GM12865 (cell line): Measurements from ENCODE around the gene LZTR1.

Source experiments
- DNase-seq: peaks from one replicate; pipeline ENCODE4 v3.0.0; 2010; ENCODE audit warnings: low read depth
- H3K4me3 ChIP-seq: 2 replicates; pipeline ENCODE4 v1.5.1; 2011; ENCODE audit warnings: mild to moderate bottlenecking, low read depth, low read length, control low read depth
- TF ChIP-seq, protein P1 (sequence below): IDR thresholded peaks from 2 replicates; pipeline ENCODE4 v1.5.1; 2011; ENCODE audit warnings: low read length, control low read depth, low read depth, inconsistent platforms; ENCODE audit not compliant: insufficient read depth; ENCODE audit errors: missing control alignments

The LZTR1 gene

DNA sequence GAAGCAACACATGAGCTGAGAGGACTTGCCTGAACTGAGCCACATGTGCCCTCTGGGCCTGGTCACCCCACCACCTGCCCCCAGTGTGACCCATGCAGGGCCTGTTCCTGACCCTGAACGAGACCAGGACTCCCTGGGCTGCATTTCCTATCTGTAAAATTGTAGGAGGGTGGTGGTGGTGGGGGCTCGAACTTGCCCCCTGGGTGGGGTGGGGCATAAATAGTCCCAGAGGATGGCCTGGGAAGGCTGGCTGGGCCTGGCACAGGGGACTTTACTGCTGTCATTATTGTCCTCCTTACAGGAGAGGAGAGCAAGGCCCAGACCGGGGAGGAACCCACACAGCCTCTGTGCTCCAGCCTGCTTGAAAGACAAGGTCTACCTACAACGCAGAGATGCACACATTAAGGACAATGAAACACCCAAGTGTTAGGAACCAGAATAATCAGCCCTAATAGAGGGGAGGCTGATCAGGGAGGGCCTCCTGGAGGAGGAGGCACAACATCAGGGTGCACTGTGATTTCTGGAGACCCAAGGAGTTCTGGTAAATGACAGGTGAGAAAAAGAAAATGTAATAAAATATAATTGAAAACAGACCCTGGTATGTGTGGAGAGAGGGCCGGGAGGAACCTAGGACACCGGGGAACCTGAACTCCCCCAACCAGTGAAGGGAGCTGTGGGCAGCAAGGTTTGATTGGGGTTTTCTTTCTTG is 17.9 kb upstream of the LZTR1 start:
- H3K4me3 ChIP-seq = no peak overlapping the region
- TF ChIP-seq, protein P1, sequence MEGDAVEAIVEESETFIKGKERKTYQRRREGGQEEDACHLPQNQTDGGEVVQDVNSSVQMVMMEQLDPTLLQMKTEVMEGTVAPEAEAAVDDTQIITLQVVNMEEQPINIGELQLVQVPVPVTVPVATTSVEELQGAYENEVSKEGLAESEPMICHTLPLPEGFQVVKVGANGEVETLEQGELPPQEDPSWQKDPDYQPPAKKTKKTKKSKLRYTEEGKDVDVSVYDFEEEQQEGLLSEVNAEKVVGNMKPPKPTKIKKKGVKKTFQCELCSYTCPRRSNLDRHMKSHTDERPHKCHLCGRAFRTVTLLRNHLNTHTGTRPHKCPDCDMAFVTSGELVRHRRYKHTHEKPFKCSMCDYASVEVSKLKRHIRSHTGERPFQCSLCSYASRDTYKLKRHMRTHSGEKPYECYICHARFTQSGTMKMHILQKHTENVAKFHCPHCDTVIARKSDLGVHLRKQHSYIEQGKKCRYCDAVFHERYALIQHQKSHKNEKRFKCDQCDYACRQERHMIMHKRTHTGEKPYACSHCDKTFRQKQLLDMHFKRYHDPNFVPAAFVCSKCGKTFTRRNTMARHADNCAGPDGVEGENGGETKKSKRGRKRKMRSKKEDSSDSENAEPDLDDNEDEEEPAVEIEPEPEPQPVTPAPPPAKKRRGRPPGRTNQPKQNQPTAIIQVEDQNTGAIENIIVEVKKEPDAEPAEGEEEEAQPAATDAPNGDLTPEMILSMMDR = no peak
- DNase-seq = no peak

DNA sequence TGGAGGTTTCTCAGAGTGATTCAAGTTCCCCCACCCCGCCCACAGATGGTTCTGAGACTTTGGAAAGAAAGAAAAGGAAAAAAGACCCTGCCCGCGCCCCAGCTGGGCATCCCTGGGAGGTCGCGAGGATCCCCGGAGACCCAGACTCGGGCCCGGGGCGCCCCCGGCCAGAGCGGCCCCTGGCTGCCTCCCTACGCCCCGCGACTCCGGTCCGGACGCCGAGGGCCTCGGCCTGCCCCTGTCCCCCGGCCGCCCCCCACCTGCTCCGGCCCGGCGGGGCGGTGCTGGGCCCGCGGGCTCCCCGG is 17.3 kb upstream of the LZTR1 start:
- no peak overlapping the region for H3K4me3 ChIP-seq
- no peak for DNase-seq
- TF ChIP-seq, protein P1 = no peak

DNA sequence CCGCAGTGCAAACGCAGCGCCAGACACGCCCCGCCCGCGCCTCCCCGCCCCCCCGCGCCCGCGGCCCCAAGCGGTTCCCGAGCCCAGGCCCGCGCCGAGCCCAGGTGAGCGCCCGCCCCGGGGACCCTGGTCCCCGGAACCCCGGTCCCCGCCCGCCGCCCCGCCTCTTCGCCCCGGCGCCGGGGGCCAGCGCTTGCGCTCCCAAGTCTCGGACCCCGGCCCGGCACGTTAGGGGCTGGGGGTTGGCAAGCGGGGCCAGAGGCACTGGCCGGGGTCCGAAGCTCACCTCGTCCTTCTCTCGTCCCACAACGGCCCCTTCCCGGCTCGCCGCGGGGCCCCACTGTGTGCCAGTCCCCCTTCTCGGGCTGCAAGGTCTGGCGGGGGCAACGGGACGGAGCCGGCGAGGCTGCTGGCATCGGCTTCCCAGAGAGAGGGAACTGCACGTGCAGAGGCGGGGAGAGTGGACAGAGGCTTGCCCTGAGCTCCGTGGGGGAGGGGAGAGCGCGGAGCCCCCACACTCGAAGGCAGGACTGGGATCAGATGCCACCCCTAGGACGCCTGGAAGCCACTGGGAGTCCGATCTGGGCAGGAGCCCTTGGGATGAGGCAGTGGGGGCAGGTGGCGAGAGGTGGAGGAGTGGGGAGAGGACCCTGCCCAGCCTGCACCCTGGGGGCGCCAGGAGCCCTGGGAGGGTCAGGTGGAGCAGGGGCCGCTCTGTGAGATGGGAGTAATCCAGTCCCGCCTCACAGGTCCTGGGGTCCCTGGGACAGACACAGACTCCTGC is 16.8 kb upstream of the LZTR1 start:
- TF ChIP-seq, protein P1 = no peak
- no peak for DNase-seq
- H3K4me3 ChIP-seq = no peak overlapping the region

DNA sequence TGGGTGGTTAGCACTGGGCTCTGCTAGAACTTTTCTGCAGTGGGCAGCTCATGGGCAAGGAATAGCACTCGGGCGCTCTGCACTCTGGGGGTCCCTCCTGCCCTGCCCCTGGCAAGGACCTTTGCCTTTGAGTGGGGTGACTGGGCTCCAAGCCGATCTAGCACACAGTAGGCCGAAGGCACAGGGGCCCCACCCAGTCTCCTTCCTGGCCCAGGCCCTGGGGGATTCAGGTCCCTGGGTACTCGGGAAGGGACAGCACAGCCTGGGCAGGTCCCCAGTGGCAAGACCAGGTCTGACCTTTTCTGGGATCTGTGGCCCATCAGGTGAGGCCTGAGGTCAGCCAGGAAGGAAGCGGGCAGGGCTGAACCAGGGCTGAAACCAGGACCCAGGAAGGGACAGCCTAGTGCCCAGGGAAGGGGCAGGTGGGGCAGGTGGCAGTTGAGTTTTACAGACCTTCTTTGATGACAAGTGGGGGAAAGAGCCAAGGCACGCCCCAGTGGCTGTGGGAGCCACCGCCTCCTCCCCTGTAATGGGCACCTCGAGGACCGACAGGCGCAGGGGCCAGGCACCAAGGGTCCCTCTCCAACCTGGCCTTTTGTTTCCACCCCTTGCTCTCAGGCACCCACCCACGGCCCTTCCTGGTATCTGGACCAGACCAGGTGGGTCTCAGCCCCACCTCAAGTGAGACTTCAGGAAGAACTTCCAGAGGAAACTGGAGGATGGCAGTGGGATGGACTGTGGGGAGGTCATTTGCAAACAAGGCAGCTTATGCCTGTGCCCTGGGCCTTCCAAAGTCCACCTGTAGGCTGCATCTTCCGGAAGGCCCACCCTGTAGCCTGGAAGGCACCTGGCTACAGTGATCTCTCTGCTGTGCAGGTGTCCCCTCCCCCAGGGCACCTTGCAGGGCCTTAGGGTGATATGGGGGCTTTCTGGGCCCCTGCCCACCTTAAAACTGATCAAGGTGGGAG is 15.9 kb upstream of the LZTR1 start:
- no peak overlapping the region for H3K4me3 ChIP-seq
- TF ChIP-seq, protein P1 = no peak
- no peak for DNase-seq

DNA sequence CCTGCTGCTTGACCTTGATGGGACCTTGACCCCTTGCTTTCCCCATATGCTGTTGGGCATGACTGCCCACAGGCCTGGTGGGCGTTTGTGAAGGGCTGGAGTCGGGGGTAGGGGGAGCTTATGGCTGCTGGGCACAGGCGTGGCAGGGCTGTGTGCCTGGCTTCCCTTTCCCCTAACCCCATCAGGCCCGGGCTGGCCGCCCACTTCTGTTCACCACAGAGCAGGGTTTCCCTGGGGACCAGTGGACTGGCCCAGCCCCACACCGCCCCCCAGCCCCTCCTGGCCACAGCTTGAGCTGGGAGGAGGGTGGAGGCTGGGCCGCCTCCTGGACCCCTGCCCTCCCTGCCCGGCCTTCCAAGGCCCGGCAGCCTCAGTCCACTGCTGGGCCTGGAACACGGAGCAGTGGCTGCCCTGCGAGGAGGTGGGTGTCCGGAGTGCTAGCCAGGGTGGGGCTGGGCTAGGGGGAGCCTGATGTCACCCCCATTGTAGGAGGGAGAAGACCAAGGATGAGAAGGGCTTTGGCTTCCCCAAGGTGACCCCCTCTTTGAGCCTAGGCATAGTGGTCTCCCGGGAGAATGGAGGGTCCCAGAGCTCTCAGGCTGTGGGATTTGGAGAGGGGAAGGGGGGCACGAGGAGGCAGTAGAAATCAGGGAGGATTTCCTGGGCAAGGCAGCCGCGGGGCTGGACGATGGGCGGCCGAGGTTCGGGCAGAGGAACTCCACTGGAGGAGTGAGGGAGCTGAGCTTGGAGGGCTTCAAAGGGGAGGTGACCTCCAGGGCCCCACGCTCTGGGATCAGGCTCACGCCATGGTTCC is 15.0 kb upstream of the LZTR1 start, which contains the start of gene AIFM3:
Gene AIFM3, plus strand, starts transcription at position 373 of the 814 bp plus-strand sequence. CDS start 690 bp downstream, outside the sequence.
- no peak within 1 kb of the TSS for H3K4me3 ChIP-seq
- DNase-seq = no peak
- TF ChIP-seq, protein P1 = no peak

DNA sequence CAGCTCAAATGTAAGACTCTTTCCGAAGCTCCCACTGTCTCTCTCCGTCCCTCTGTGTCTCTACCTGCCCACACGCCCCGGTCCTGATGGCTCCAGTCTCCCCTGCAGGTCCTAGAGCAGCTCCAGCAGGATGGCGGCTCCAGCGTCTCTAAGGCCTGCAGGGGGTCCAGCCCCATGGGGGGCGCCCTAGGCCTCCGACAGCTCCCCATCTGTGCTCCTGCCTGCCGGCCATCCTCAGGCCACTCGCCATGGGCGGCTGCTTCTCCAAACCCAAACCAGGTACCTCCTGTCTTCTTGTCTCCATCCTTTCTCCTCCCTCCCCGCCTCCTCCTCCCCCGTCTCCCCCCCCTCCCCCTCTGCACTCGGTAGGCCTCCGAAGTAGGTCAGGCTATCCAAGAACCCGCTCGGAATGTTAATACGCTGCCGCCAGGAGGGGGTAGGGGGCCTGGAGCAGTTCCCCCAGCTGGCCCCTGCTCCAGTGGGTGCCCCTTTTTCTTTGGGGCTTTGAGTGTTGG is 14.3 kb upstream of the LZTR1 start:
- TF ChIP-seq, protein P1 = no peak
- no peak overlapping the region for H3K4me3 ChIP-seq
- DNase-seq = no peak
